Suppressor macrophage treated with lipopolysaccharide for 1 hour (primary cell): ENCODE results near the gene GABBR2.

Experiments used
- DNase-seq, 3 donors: peaks; one replicate each; pipeline ENCODE4 v3.0.0-alpha.2; 2020 to 2022

The GABBR2 gene

DNA sequence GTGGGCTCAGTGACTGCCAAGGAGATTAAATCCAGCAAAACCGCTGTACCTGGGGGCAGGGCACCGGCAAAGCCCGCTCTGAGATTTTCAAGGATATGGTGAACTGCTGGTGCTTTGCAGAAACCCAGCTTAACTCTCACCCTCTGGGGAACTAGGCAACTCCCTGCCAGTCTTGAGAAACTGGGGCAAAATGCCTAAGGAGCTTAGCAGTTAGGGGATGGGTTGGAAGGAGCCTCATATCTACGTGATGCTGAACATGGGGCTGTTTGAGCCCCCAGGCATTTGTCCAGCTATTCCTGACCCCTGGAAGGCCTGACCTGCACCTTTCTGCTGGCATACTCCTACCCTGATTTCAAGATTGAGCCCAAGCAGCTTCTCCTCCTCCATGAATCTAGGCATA is 344.6 kb downstream of the GABBR2 start:
- DNase-seq = no peak

DNA sequence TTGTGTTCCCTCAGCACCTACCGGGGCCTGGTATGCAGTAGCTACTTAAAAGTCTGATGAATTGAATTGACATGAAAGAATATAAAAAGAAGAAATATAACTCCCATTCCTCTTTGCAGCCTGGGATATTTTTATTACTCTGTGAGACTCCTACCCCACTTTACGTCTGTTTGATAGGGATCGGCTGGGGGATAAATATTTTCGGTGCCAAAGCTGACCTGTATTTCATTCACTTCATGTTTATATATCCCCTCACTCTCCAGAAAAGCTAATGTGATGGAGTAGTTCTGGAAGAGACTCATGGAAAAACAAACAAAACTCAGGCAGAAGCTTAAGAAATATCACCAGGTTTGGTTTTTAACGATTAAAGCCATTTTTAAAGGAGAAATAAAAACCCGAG is 345.1 kb downstream of the GABBR2 start:
- DNase-seq = no peak

GRCh38 chr9:98362624-98363252 is 346.0 kb downstream of the GABBR2 start:
- DNase-seq = no peak

DNA sequence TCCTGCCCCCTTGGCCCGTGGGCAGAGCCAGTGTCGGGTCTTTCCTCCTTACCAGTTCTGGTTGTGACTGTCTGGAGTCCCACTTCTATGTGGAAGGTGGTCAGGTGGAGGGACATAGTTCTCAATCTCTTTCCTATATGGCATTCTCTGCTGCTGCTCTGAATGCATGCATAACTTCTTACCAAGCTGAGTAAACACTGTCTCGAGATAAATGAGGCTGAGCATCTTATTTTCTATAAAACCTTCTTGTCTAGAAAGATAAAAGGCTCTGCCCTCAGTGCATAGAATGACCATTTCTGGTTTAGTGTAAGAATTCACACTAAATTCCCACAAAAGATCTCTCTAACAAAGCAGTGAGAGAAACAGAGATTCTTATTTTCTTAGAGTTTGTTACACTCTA is 347.1 kb downstream of the GABBR2 start:
- no peak for DNase-seq

- DNase-seq = no peak
Observed at GRCh38 chr9:98360176-98360708, 348.5 kb downstream of the GABBR2 start.

GRCh38 chr9:98359569-98359968 is 349.2 kb downstream of the GABBR2 start:
- DNase-seq = no peak

DNA sequence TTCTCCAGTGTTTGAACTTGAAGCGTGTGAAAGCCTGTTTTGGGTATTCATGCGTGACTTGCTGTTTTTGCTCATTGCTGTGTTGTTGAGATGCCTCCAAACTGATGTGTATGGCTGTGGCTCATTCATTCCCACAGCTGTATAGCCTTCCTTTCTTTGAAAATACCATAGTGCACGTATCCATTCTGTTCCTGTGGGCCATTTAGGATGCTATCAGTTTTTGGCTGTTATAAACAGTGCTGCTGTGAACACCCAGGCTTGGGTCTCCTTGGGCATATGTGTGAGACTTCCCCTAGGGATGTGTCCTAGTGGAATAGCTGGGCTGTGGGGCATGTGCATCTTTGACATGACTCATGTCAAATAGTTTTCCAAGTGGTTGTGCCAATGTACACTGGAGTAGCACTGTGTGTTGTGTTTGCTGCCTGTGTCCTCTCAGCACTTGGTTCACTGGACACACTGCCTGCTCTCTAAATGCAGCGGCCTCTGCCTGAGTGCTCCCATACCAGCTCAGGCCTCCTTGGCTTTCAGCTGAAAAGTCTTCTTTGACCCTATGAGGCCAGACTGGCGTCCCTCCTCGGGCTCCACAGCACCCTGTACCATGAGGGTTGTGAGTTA is 350.7 kb downstream of the GABBR2 start:
- no peak for DNase-seq

- DNase-seq = no peak
Observed at GRCh38 chr9:98356953-98357690, 351.6 kb downstream of the GABBR2 start.

- no peak for DNase-seq
Observed at GRCh38 chr9:98356326-98356725, 352.4 kb downstream of the GABBR2 start.

- no peak for DNase-seq
Observed at GRCh38 chr9:98351370-98351769, 357.4 kb downstream of the GABBR2 start.

DNA sequence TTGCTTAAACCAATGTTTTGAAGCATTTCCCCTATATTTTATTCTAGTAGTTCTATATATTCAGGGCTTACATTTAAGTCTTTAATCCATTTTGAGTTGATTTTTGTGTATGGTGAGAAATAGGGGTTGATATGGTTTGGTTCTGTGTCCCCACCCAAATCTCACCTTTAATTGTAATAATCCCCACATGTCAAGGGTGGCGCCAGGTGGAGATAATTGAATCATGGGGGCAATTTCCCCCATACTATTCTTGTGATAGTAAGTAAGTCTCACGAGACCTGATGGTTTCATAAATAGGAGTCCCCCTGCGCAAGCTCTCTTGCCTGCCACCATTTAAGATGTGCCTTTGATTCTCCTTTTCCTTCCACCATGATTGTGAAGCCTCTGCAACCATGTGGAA is 361.1 kb downstream of the GABBR2 start:
- no peak for DNase-seq

- no peak for DNase-seq
Observed at GRCh38 chr9:98345011-98345410, 363.7 kb downstream of the GABBR2 start.

DNA sequence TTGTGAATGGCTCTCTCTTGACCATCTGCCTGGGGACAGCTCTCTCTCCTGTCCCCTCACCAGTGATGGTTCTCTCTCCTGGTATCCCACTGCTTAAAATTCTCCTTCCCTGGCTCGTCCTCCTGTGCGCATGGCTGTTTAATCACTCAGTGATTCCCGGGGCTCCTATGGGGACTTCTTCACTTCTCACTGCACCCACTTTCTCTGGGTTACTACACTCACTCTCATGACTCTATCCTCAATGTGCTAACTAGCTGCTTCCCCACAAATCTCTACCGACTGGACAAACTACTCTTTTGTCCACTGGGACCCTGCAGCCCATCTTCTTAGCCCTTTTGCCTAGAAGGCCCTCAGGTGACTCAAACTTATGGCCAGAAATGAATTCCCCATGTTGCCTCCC is 364.2 kb downstream of the GABBR2 start:
- DNase-seq = no peak

DNA sequence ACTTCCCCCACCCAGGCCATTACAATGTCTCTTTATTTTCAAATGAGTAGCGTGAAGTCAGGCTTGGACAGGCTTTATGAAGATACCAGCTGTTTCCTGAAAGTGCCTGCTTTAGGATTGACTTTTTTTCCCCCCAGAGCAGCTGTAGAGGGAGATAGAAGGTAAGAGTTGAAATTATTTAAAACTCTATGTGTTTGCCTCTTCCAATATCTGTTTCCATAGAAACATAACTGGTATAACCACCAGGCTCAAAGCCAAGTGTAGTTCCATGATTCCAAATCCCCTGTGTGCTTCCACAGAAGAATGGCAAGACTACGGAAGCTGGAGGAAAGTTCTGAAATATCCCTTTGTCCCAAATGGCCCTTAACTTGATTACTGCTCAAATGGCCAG is 365.9 kb downstream of the GABBR2 start:
- DNase-seq = no peak

GRCh38 chr9:98342098-98342819 is 366.5 kb downstream of the GABBR2 start:
- no peak for DNase-seq

DNA sequence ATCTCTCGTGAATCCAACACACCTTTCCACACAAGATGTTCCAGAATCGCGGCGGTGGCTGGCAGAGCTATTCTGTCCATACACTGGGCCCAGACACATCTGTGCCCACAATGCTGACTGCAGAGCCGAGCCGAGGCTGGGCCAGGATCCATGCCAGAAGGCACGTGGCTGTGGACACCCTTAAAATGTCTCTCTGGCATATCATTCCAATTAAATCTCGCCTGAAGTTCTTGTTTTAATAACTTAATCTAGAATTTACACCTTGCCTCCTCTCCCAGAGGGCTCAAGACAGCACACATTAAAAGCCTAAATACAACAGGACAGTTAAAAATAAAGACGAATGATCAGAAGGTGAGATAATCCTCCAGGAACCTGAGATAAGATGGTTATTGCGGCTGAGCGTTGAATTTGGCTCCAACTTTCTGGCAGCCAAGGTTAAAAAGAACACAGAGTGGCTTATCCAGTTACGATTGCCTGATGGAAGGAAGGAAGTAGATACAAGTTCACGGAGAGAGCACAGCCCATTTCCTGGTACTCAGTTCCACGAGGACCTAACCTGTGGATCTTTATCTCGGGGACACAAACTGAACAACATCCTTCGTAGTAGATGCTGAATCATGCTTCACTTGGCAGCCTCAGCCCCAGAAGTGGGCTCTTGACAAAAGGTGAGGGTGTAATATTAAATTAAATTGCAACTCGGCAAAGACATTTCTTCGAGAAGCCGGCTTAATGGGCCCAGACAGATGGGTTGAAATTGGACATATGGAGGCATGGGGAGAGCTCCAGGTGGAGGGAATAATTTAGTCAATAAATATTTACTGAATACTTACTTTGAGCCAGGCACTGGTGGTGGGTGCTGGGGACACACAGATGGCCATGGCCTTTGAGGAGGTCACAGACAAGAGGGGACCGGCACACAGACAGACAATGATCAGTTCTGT is 367.3 kb downstream of the GABBR2 start:
- no peak for DNase-seq

GRCh38 chr9:98339987-98340800 is 368.5 kb downstream of the GABBR2 start:
- DNase-seq = no peak

- DNase-seq = no peak
Observed at GRCh38 chr9:98335661-98336060, 373.1 kb downstream of the GABBR2 start.

- no peak for DNase-seq
Observed at GRCh38 chr9:98334796-98335195, 373.9 kb downstream of the GABBR2 start.

- DNase-seq = no peak
Observed at GRCh38 chr9:98333703-98334582, 374.8 kb downstream of the GABBR2 start.
